Osteocyte (in vitro differentiated cells): Measurements from ENCODE around the gene MT1E. TPM values are rescaled to one million over a fixed set of nuclear protein-coding genes. Genes with fewer than 3 reads are reported as not detected.
"Not testable (repeated sequence)": the region's sequence is repeated elsewhere in the genome, so short reads cannot be mapped to it uniquely, and the experiment has no call there.

Experiments used
- DNase-seq: peaks from one replicate; pipeline ENCODE4 v3.0.0; 2021; ENCODE audit warnings: mixed read lengths; ENCODE audit not compliant: unreplicated experiment; ENCODE audit errors: extremely low spot score
- H3K27ac Mint-ChIP-seq: one replicate; pipeline ENCODE4 v1.8.0; 2021; ENCODE audit warnings: mild to moderate bottlenecking, mixed read lengths; ENCODE audit not compliant: unreplicated experiment
- H3K27me3 Mint-ChIP-seq: one replicate; pipeline ENCODE4 v1.8.0; 2021; ENCODE audit warnings: mixed read lengths; ENCODE audit not compliant: unreplicated experiment
- H3K36me3 Mint-ChIP-seq: one replicate; pipeline ENCODE4 v1.8.0; 2021; ENCODE audit warnings: mixed read lengths; ENCODE audit not compliant: unreplicated experiment
- H3K4me1 Mint-ChIP-seq: one replicate; pipeline ENCODE4 v1.8.0; 2021; ENCODE audit warnings: mixed read lengths; ENCODE audit not compliant: unreplicated experiment
- H3K4me3 Mint-ChIP-seq: one replicate; pipeline ENCODE4 v1.8.0; 2021; ENCODE audit warnings: mild to moderate bottlenecking, moderate library complexity, mixed read lengths; ENCODE audit not compliant: unreplicated experiment
- H3K9me3 Mint-ChIP-seq: one replicate; pipeline ENCODE4 v1.8.0; 2021; ENCODE audit warnings: mixed read lengths; ENCODE audit not compliant: unreplicated experiment
- CTCF ChIP-seq: fragments of 200-600 bp; sonication (generic); IDR thresholded peaks from 2 replicates; pipeline ENCODE4 v1.5.0; 2021; ENCODE audit warnings: antibody characterized with exemption, mild to moderate bottlenecking, moderate library complexity
- long read RNA-seq: library from polyadenylated mRNA; unstranded; transcript quantifications from one replicate; pipeline ENCODE4 v2.0.0, GENCODE V29; 2021
- total RNA-seq: library from RNA; stranded (reverse); gene quantifications from 2 replicates; pipeline ENCODE4 v1.2.1, GENCODE V29; 2021

MT1E gene
- total RNA-seq: 37.5 and 43.6 TPM in 2 replicates
- long read RNA-seq, partial matches to known transcripts: 0 of 4 reads
- long read RNA-seq, other reads (novel, unspliced or antisense): 3 of 4 reads

GRCh38 chr16:56625140-56625942 is at the start of gene MT1E:
TSS of gene MT1E (plus strand) at chr16:56625781. CDS start at chr16:56625852, 71 bp downstream.
- Mint-ChIP-seq H3K27me3 (no peaks in the 10 kb centered on the region), H3K9me3 (no peaks in the 10 kb centered on the region), H3K27ac (peak within 1 kb of the TSS; percentile 83)

GRCh38 chr16:56576585-56577299 is 48.8 kb upstream of the MT1E start:
- Mint-ChIP-seq H3K36me3 (no peaks in the 10 kb centered on the region), H3K4me3 (no peak overlapping the region), H3K27me3 (peaks cover 3% of the 10 kb centered on the region), H3K9me3 (no peaks in the 10 kb centered on the region), H3K4me1 (no peaks in the 10 kb centered on the region), H3K27ac (no peak overlapping the region)
- no peak for DNase-seq
- peak; percentile 66 for TF ChIP-seq CTCF

More at GRCh38 chr16:56625140-56625942, at the start of gene MT1E:
- Mint-ChIP-seq H3K4me3 (peak within 1 kb of the TSS; percentile 79), H3K36me3 (no peaks in the 10 kb centered on the region), H3K4me1 (peaks cover 34% of the 10 kb centered on the region)
- no peak for TF ChIP-seq CTCF
- DNase-seq: no peak

DNA sequence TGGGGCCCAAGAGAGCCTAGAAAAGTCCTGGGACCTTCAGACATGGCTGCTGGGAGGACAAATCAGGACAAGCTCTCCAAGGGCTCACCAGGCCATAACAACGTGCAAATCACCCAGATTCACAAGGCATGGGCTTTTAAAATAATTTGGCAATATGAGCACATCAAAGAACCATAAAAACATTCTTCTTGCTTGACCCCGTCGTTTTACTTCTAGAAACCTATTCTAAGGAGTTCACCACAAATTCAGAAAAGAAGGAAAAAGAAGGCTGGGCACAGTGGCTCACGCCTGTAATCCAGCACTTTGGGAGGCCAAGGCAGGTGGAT is 48.3 kb upstream of the MT1E start:
- H3K27me3 Mint-ChIP-seq: peaks cover 3% of the 10 kb centered on the region
- no peaks in the 10 kb centered on the region for H3K4me1 Mint-ChIP-seq
- no peaks in the 10 kb centered on the region for H3K9me3 Mint-ChIP-seq
- no peak for DNase-seq
- no peak overlapping the region for H3K4me3 Mint-ChIP-seq
- no peak overlapping the region for H3K27ac Mint-ChIP-seq
- no peak for TF ChIP-seq CTCF
- H3K36me3 Mint-ChIP-seq: no peaks in the 10 kb centered on the region

GRCh38 chr16:56580391-56581048 is 45.1 kb upstream of the MT1E start:
- no peak for DNase-seq
- no peaks in the 10 kb centered on the region for H3K36me3 Mint-ChIP-seq
- no peak for TF ChIP-seq CTCF
- H3K4me1 Mint-ChIP-seq: no peaks in the 10 kb centered on the region
- no peak overlapping the region for H3K27ac Mint-ChIP-seq
- H3K9me3 Mint-ChIP-seq: no peaks in the 10 kb centered on the region
- peaks cover 8% of the 10 kb centered on the region for H3K27me3 Mint-ChIP-seq
- no peak overlapping the region for H3K4me3 Mint-ChIP-seq

DNA sequence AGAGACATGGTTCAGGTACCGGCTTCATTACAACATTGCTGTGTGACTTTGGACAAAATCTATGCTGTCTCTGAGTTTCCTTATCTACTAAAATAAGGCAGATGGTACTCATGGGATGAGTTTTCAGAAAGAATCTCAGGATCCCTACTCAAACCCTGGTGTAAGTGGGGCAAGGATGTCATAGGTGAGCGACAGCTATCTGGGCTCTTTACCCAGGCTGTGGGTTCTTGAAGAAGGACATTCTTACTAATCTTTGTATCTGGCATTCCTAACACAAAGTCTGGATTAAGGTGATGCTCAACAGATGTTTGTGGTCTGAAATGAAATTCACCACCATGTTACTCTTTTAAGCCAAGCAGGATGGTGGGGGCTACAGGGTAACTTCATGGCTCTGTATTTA is 42.7 kb upstream of the MT1E start:
- H3K4me3 Mint-ChIP-seq, H3K36me3 Mint-ChIP-seq, DNase-seq, H3K9me3 Mint-ChIP-seq, H3K4me1 Mint-ChIP-seq: not testable (repeated sequence)
- Mint-ChIP-seq H3K27me3 (peaks cover 27% of the 10 kb centered on the region), H3K27ac (peak overlapping the region; percentile 75)
